Amygdala (tissue), 56 donors: ENCODE data around the gene DST.

Experiments used
- DNase-seq, 56 donors: peaks; one replicate each; lab custom pipeline; 2025; lab: John Stamatoyannopoulos, UW

Gene DST

GRCh38 chr6:56450882-56451739, 191.6 kb downstream of the DST start:
- DNase-seq, result peak in 16 of 56 donors; percentile 1 to 48 (median 10)

- no peak for DNase-seq
Observed at GRCh38 chr6:56450376-56450775, 192.3 kb downstream of the DST start.

- peak in 1 of 56 donors; percentile 2 for DNase-seq
Observed at GRCh38 chr6:56448046-56448445, 194.6 kb downstream of the DST start.

- no peak for DNase-seq
Observed at GRCh38 chr6:56445818-56446217, 196.9 kb downstream of the DST start.

GRCh38 chr6:56444855-56445254, 197.8 kb downstream of the DST start:
- DNase-seq, result no peak

- DNase-seq, result no peak
Observed at GRCh38 chr6:56440551-56440981, 202.1 kb downstream of the DST start.

- no peak for DNase-seq
Observed at GRCh38 chr6:56437171-56437900, 205.4 kb downstream of the DST start.

GRCh38 chr6:56435754-56436153, 206.9 kb downstream of the DST start:
- DNase-seq, result no peak

- DNase-seq, result no peak
Observed at GRCh38 chr6:56435326-56435725, 207.4 kb downstream of the DST start.

- no peak for DNase-seq
Observed at GRCh38 chr6:56434606-56435005, 208.1 kb downstream of the DST start.

GRCh38 chr6:56433119-56433518, 209.6 kb downstream of the DST start:
- DNase-seq, result no peak

- no peak for DNase-seq
Observed at GRCh38 chr6:56432194-56432593, 210.5 kb downstream of the DST start.

- DNase-seq, result peak in 4 of 56 donors; percentile 4 to 23 (median 14)
Observed at GRCh38 chr6:56430629-56431600, 211.8 kb downstream of the DST start.

GRCh38 chr6:56424542-56425083, 218.1 kb downstream of the DST start:
- DNase-seq, result no peak

- DNase-seq, result no peak
Observed at GRCh38 chr6:56424064-56424463, 218.6 kb downstream of the DST start.

GRCh38 chr6:56420296-56420695, 222.4 kb downstream of the DST start:
- DNase-seq, result no peak

- DNase-seq, result no peak
Observed at GRCh38 chr6:56419191-56419590, 223.5 kb downstream of the DST start.

GRCh38 chr6:56417823-56418222, 224.9 kb downstream of the DST start:
- no peak for DNase-seq

- no peak for DNase-seq
Observed at GRCh38 chr6:56416247-56416646, 226.4 kb downstream of the DST start.

- no peak for DNase-seq
Observed at GRCh38 chr6:56408976-56409375, 233.7 kb downstream of the DST start.
